Spleen (tissue), 11 donors: ENCODE data around the gene TTC31. TPM values are rescaled to one million over a fixed set of nuclear protein-coding genes. Genes with fewer than 3 reads are reported as not detected.
A peak's percentile ranks its signal among the peaks of the same experiment; 100 is the strongest.

Experiments used
- DNase-seq: peaks from one replicate; pipeline ENCODE4 v3.0.0-alpha.2; 2020
- H3K27ac ChIP-seq, 8 donors: fragments of 200-600 bp; sonication (generic) in 7 of 8; 1 replicate in 4 of 8; 2 replicates in 4 of 8; pipeline versions ENCODE4 v1.5.0 to v1.8.0; 2016 to 2021; ENCODE audit warnings: inconsistent platforms in 4 of 8, mild to moderate bottlenecking in 4 of 8, moderate library complexity in 1 of 8
- H3K27me3 ChIP-seq, 7 donors: fragments of 200-600 bp; sonication (generic) in 6 of 7; replicated peaks in 1 of 7; 1 replicate in 4 of 7; 2 replicates in 3 of 7; pipeline versions ENCODE4 v1.5.0 to v1.8.0; 2016 to 2021; ENCODE audit warnings: inconsistent platforms in 3 of 7, mild to moderate bottlenecking in 1 of 7
- H3K36me3 ChIP-seq, 6 donors: fragments of 200-600 bp; sonication (generic) in 5 of 6; 1 replicate in 4 of 6; 2 replicates in 2 of 6; pipeline versions ENCODE4 v1.5.0 to v1.8.0; 2016 to 2021; ENCODE audit warnings: inconsistent platforms in 2 of 6
- H3K4me1 ChIP-seq, 6 donors: fragments of 200-600 bp; sonication (generic) in 5 of 6; 1 replicate in 3 of 6; 2 replicates in 3 of 6; pipeline versions ENCODE4 v1.5.0 to v1.8.0; 2016 to 2021; ENCODE audit warnings: inconsistent platforms in 3 of 6
- H3K4me3 ChIP-seq, 8 donors: fragments of 200-600 bp; sonication (generic) in 7 of 8; 1 replicate in 4 of 8; 2 replicates in 4 of 8; pipeline versions ENCODE4 v1.5.0 to v1.8.0; 2016 to 2021; ENCODE audit warnings: inconsistent platforms in 4 of 8, mild to moderate bottlenecking in 4 of 8, moderate library complexity in 2 of 8
- H3K9me3 ChIP-seq, 8 donors: fragments of 200-600 bp; sonication (generic) in 7 of 8; 1 replicate in 4 of 8; 2 replicates in 4 of 8; pipeline versions ENCODE4 v1.5.0 to v1.8.0; 2016 to 2021; ENCODE audit warnings: inconsistent platforms in 4 of 8
- CTCF ChIP-seq, 11 experiments: fragments of 200-600 bp in 7 of 11; fragments of 450-650 bp in 4 of 11; sonication (generic) in 4 of 11; IDR thresholded peaks in 8 of 11; conservative IDR thresholded peaks in 3 of 11; 1 replicate in 7 of 11; 2 replicates in 4 of 11; pipeline versions ENCODE4 v1.4.0 to v1.8.0; 2016 to 2021; ENCODE audit warnings: antibody characterized with exemption in 11 of 11, inconsistent platforms in 4 of 11, mild to moderate bottlenecking in 1 of 11
- POLR2A ChIP-seq, 3 donors: fragments of 450-650 bp; IDR thresholded peaks; one replicate each; pipeline ENCODE4 v1.5.1; 2017; ENCODE audit warnings: antibody characterized with exemption in 3 of 3, mild to moderate bottlenecking in 1 of 3
- POLR2AphosphoS5 ChIP-seq, 3 donors: sonication (generic); formaldehyde crosslinking; IDR thresholded peaks; one replicate each; pipeline ENCODE4 v1.5.1; 2017; ENCODE audit warnings: antibody characterized with exemption in 3 of 3
- WGBS, 5 donors: extraction: QIAGEN DNeasy Blood & Tissue Kit in 3 of 5; methylation state at CpG; one replicate each; pipeline versions ENCODE4 v1.1.5 to v1.1.7; 2013 to 2018; 5-methylcytosine and 5-hydroxymethylcytosine counted together
- intact Hi-C: fragments of 100-400 bp; cut with DNase I; formaldehyde crosslinking; loops from one replicate; pipeline ENCODE4 v1.15.0; 2023; ENCODE audit warnings: low total_unique reads
- polyA plus RNA-seq, 3 donors: library from polyadenylated mRNA; stranded (reverse); fragments of 200-250 nt; gene quantifications; one replicate each; pipeline ENCODE4 v1.2.1, GENCODE V29; 2013
- total RNA-seq, 7 donors: library from RNA; depleted of rRNA in 3 of 7; stranded (reverse); fragments of >200 nt in 3 of 7; fragmentation: NEBNext Ultra II Directional in 4 of 7; extraction: Animal tissue kit (Norgen Biotek cat#: 25700) in 4 of 7; gene quantifications; one replicate each; pipeline versions ENCODE4 v1.1.0 to v1.2.1, GENCODE V29; 2016 to 2021
- donor health status: healthy with polysubstance abuse.
- donor health status: DM: no; HTN: no; CAD: no; lungs with moderate emphysema.
- donor health status: DM: no; HTN: no; CAD: no.
- donor health status: Bipolar disorder and iron deficiency.
- donor health status: healthy.
- donor health status: DM: no; HTN: no; CAD: no.
- donor health status: DM: yes; HTN: yes; CAD: no.

The TTC31 gene
- total and polyA plus RNA-seq, 10 donors, result 15.7 to 51.3 (median 35.9) TPM

DNA sequence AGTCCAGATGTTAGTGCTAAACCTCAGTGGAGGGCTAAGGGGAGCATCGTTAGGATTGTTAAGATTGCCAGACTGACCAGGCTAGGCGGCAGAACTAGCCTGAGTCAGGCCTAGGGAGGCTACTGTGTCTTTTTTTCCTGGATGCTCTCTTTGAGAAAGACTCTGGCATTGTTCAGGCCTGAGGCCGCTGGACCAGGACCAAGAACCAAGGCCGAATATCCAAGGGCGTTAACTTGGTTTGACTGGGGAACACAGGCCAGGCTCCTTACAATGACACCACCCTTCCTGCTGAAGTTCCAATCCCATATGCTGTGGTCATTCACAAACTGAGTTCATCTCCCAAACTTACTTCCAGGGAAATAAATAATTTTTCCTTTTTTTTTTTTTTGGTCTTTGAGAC is 57.4 kb downstream of the TTC31 start:
- intact Hi-C loops, result no loop called here
- Histone ChIP-seq H3K36me3 (no peaks in the 10 kb centered on the region), H3K27ac (peak overlapping the region in 2 of 8 donors; percentile 50 to 66), H3K4me1 (peaks cover 0 to 26% (median 2%) of the 10 kb centered on the region in 6 donors), H3K4me3 (no peak overlapping the region), H3K27me3 (no peaks in the 10 kb centered on the region), H3K9me3 (no peaks in the 10 kb centered on the region)
- 66 to 87% (median 79%) methylated on average over 5 of the region's 5 CpGs for WGBS, 5 donors
- TF ChIP-seq POLR2AphosphoS5 (IDR thresholded peaks at IDR 0.05) (peak in 1 of 3 donors; percentile 16), POLR2A (IDR thresholded peaks at IDR 0.05) (no peak)
- no peak for DNase-seq

DNA sequence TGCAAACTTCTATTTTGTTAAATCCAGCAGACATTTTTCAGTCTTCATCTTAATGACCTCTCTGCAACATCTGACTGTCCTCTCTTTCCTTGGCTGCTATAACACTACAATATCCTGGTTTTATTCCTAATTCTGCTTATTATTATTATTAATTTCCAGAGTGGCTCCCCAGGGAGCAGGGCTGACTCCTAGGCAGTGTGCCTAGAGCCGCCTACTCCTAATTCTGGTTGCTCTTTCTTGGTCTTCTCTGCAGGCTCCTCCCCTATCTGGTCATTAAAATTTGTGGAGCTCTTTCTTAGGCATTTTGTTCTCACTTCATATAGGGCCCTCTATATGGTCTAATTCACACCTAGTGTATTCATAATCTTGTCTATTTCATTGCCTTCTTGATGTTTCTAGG is 60.1 kb downstream of the TTC31 start:
- Histone ChIP-seq H3K27ac (no peak overlapping the region), H3K27me3 (peaks cover 0 to 6% (median 0%) of the 10 kb centered on the region in 7 donors), H3K4me3 (no peak overlapping the region), H3K4me1 (peaks cover 0 to 28% (median 4%) of the 10 kb centered on the region in 6 donors), H3K9me3 (no peaks in the 10 kb centered on the region), H3K36me3 (no peaks in the 10 kb centered on the region)
- no peak for DNase-seq
- 89 to 98% (median 94%) methylated on average over 1 of the region's 1 CpG for WGBS, 5 donors
- intact Hi-C loops, result no loop called here
- TF ChIP-seq POLR2A (IDR thresholded peaks at IDR 0.05) (no peak), POLR2AphosphoS5 (IDR thresholded peaks at IDR 0.05) (no peak), CTCF (IDR thresholded peaks at IDR 0.05 in 8 of 11, conservative IDR thresholded peaks at IDR 0.05 in 3 of 11) (no peak)

Other genes with a start within 250 kb of the TTC31 start
- 1 to 10 TPM; 2.1 to 9.7 (median 3.9) TPM for gene SLC4A5, start 139.7 kb upstream of the TTC31 start, total RNA-seq
- 1 to 10 TPM in 1 of 3 donors, under 1 TPM in 2; 0.45 to 1.1 (median 0.62) TPM for gene SLC4A5, start 139.7 kb upstream of the TTC31 start, polyA plus RNA-seq
- 100 to 1,000 TPM in 4 of 7 donors, 10 to 100 TPM in 3; 81.8 to 113 (median 100) TPM for gene DCTN1, start 102.8 kb upstream of the TTC31 start, total RNA-seq
- gene DCTN1, start 102.8 kb upstream of the TTC31 start, polyA plus RNA-seq, result 10 to 100 TPM; 47.8 to 77.2 (median 53.7) TPM
- gene C2orf81, start 61.5 kb upstream of the TTC31 start, total RNA-seq, result 1 to 10 TPM; 1.7 to 4.0 (median 2.8) TPM
- gene C2orf81, start 61.5 kb upstream of the TTC31 start, polyA plus RNA-seq, result 1 to 10 TPM; 3.2 to 5.7 (median 5.1) TPM
- gene WDR54, start 61.4 kb upstream of the TTC31 start, total RNA-seq, result 10 to 100 TPM; 15.1 to 24.3 (median 17.9) TPM
- 10 to 100 TPM; 23.7 to 26.0 (median 24.4) TPM for gene WDR54, start 61.4 kb upstream of the TTC31 start, polyA plus RNA-seq
- 10 to 100 TPM in 3 of 7 donors, 1 to 10 TPM in 4; 5.0 to 11.1 (median 9.8) TPM for gene RTKN, start 41.1 kb upstream of the TTC31 start, total RNA-seq
- gene RTKN, start 41.1 kb upstream of the TTC31 start, polyA plus RNA-seq, result 1 to 10 TPM; 3.2 to 6.9 (median 3.4) TPM
- 10 to 100 TPM in 6 of 7 donors, 1 to 10 TPM in 1; 9.0 to 42.9 (median 28.6) TPM for gene INO80B, start 28.0 kb upstream of the TTC31 start, total RNA-seq
- gene INO80B, start 28.0 kb upstream of the TTC31 start, polyA plus RNA-seq, result 10 to 100 TPM; 36.7 to 50.3 (median 43.7) TPM
- gene WBP1, start 24.6 kb upstream of the TTC31 start, total RNA-seq, result 10 to 100 TPM; 39.5 to 80.7 (median 58.5) TPM
- gene WBP1, start 24.6 kb upstream of the TTC31 start, polyA plus RNA-seq, result 10 to 100 TPM; 64.7 to 84.2 (median 78.8) TPM
- 10 to 100 TPM; 49.2 to 61.6 (median 56.7) TPM for gene MOGS, start 17.7 kb upstream of the TTC31 start, total RNA-seq
- gene MOGS, start 17.7 kb upstream of the TTC31 start, polyA plus RNA-seq, result 10 to 100 TPM; 24.6 to 35.5 (median 31.0) TPM
- 10 to 100 TPM; 13.0 to 74.3 (median 61.7) TPM for gene MRPL53, start 10.4 kb upstream of the TTC31 start, total RNA-seq
- gene MRPL53, start 10.4 kb upstream of the TTC31 start, polyA plus RNA-seq, result 10 to 100 TPM; 69.4 to 86.7 (median 78.6) TPM
- gene CCDC142, start 83 bp upstream of the TTC31 start, total RNA-seq, result 10 to 100 TPM; 22.2 to 59.4 (median 31.6) TPM
- 1 to 10 TPM; 2.8 to 9.3 (median 3.4) TPM for gene CCDC142, start 83 bp upstream of the TTC31 start, polyA plus RNA-seq
- gene LBX2, start 16.5 kb downstream of the TTC31 start, total RNA-seq, result 1 to 10 TPM in 3 of 7 donors, under 1 TPM in 4; 0.52 to 2.7 (median 0.89) TPM
- 1 to 10 TPM in 1 of 3 donors, under 1 TPM in 2; 0.50 to 1.8 (median 0.93) TPM for gene LBX2, start 16.5 kb downstream of the TTC31 start, polyA plus RNA-seq
- gene PCGF1, start 24.6 kb downstream of the TTC31 start, total RNA-seq, result 10 to 100 TPM; 12.7 to 20.4 (median 14.7) TPM
- 10 to 100 TPM in 2 of 3 donors, 1 to 10 TPM in 1; 9.6 to 11.8 (median 11.6) TPM for gene PCGF1, start 24.6 kb downstream of the TTC31 start, polyA plus RNA-seq
- gene TLX2, start 31.4 kb downstream of the TTC31 start, total RNA-seq, result not detected
- gene TLX2, start 31.4 kb downstream of the TTC31 start, polyA plus RNA-seq, result under 1 TPM in 2 of 3 donors, not detected in 1; 0.04 to 0.05 TPM
- under 1 TPM in 5 of 7 donors, not detected in 2; 0.24 to 0.52 (median 0.43) TPM for gene DQX1, start 43.1 kb downstream of the TTC31 start, total RNA-seq
- gene DQX1, start 43.1 kb downstream of the TTC31 start, polyA plus RNA-seq, result under 1 TPM; 0.09 to 0.22 (median 0.11) TPM
- 100 to 1,000 TPM; 107 to 182 (median 125) TPM for gene AUP1, start 46.6 kb downstream of the TTC31 start, total RNA-seq
- gene AUP1, start 46.6 kb downstream of the TTC31 start, polyA plus RNA-seq, result 100 to 1,000 TPM; 140 to 226 (median 223) TPM
- gene HTRA2, start 46.9 kb downstream of the TTC31 start, total RNA-seq, result 10 to 100 TPM; 34.2 to 58.7 (median 38.7) TPM
- gene HTRA2, start 46.9 kb downstream of the TTC31 start, polyA plus RNA-seq, result 10 to 100 TPM; 46.0 to 48.7 (median 48.0) TPM
- 10 to 100 TPM; 11.6 to 27.4 (median 18.0) TPM for gene LOXL3, start 70.9 kb downstream of the TTC31 start, total RNA-seq
- 1 to 10 TPM; 1.8 to 4.6 (median 3.6) TPM for gene LOXL3, start 70.9 kb downstream of the TTC31 start, polyA plus RNA-seq
- gene DOK1, start 71.6 kb downstream of the TTC31 start, total RNA-seq, result 10 to 100 TPM; 36.2 to 59.1 (median 39.7) TPM
- 10 to 100 TPM; 19.9 to 41.7 (median 21.0) TPM for gene DOK1, start 71.6 kb downstream of the TTC31 start, polyA plus RNA-seq
- gene M1AP, start 165.2 kb downstream of the TTC31 start, total RNA-seq, result 1 to 10 TPM in 4 of 7 donors, under 1 TPM in 3; 0.43 to 2.0 (median 1.1) TPM
- under 1 TPM; 0.26 to 0.61 (median 0.47) TPM for gene M1AP, start 165.2 kb downstream of the TTC31 start, polyA plus RNA-seq
- gene SEMA4F, start 171.2 kb downstream of the TTC31 start, total RNA-seq, result 10 to 100 TPM in 1 of 7 donors, 1 to 10 TPM in 6; 5.0 to 11.0 (median 8.1) TPM
- 1 to 10 TPM; 1.5 to 2.6 (median 1.5) TPM for gene SEMA4F, start 171.2 kb downstream of the TTC31 start, polyA plus RNA-seq